Progenitor cell of endocrine pancreas (in vitro differentiated cells): ENCODE results near the gene GPR4. TPM values are rescaled to one million over a fixed set of nuclear protein-coding genes. Genes with fewer than 3 reads are reported as not detected.

ENCODE experiments used
- DNase-seq: peaks from one replicate; pipeline ENCODE4 v3.0.0; 2021; ENCODE audit warnings: low spot score; ENCODE audit not compliant: unreplicated experiment
- H3K27ac Mint-ChIP-seq: 2 replicates; pipeline ENCODE4 v1.8.0; 2021; ENCODE audit warnings: mild to moderate bottlenecking, moderate library complexity, mixed read lengths
- H3K27me3 Mint-ChIP-seq: 2 replicates; pipeline ENCODE4 v1.8.0; 2021; ENCODE audit warnings: mixed read lengths
- H3K36me3 Mint-ChIP-seq: 2 replicates; pipeline ENCODE4 v1.8.0; 2022; ENCODE audit warnings: mixed read lengths; ENCODE audit not compliant: insufficient read depth
- H3K4me1 Mint-ChIP-seq: 2 replicates; pipeline ENCODE4 v1.8.0; 2021; ENCODE audit warnings: low read depth, mixed read lengths
- H3K4me3 Mint-ChIP-seq: 2 replicates; pipeline ENCODE4 v1.8.0; 2021; ENCODE audit warnings: low read depth, mild to moderate bottlenecking, moderate library complexity, mixed read lengths
- H3K9me3 Mint-ChIP-seq: 2 replicates; pipeline ENCODE4 v1.8.0; 2021; ENCODE audit warnings: low read depth, mixed read lengths
- CTCF ChIP-seq: fragments of 200-600 bp; sonication (generic); IDR thresholded peaks from one replicate; pipeline ENCODE4 v1.5.0; 2021; ENCODE audit warnings: antibody characterized with exemption, mild to moderate bottlenecking; ENCODE audit not compliant: unreplicated experiment
- total RNA-seq: library from RNA; stranded (reverse); gene quantifications from 2 replicates; pipeline ENCODE4 v1.2.1, GENCODE V29; 2021

The GPR4 gene
- total RNA-seq, 1 donor from 2014 or later, result not detected

- TF ChIP-seq CTCF, result no peak
- H3K4me3 Mint-ChIP-seq, result no peak overlapping the region
- H3K36me3 Mint-ChIP-seq, result no peaks in the 10 kb centered on the region
- no peak for DNase-seq
- no peak overlapping the region for H3K27ac Mint-ChIP-seq
- H3K27me3 Mint-ChIP-seq, result peaks cover 44% of the 10 kb centered on the region
- no peaks in the 10 kb centered on the region for H3K4me1 Mint-ChIP-seq
- no peaks in the 10 kb centered on the region for H3K9me3 Mint-ChIP-seq
These were observed 10.4 kb downstream of the GPR4 start for GRCh38 chr19:45591638-45592005.

GRCh38 chr19:45591004-45591637 lies 10.9 kb downstream of the GPR4 start:
- TF ChIP-seq CTCF, result peak; percentile 56
- Mint-ChIP-seq H3K4me1 (no peaks in the 10 kb centered on the region), H3K27me3 (peaks cover 39% of the 10 kb centered on the region), H3K36me3 (no peaks in the 10 kb centered on the region), H3K9me3 (no peaks in the 10 kb centered on the region), H3K27ac (no peak overlapping the region), H3K4me3 (no peak overlapping the region)
- peak; percentile 43 for DNase-seq

GRCh38 chr19:45590300-45591003 lies 11.6 kb downstream of the GPR4 start:
- Mint-ChIP-seq H3K9me3 (no peaks in the 10 kb centered on the region), H3K36me3 (no peaks in the 10 kb centered on the region), H3K27me3 (peaks cover 33% of the 10 kb centered on the region), H3K4me1 (no peaks in the 10 kb centered on the region), H3K27ac (no peak overlapping the region), H3K4me3 (no peak overlapping the region)
- no peak for DNase-seq
- TF ChIP-seq CTCF, result no peak

GRCh38 chr19:45589768-45590167 lies 12.2 kb downstream of the GPR4 start:
- H3K9me3 Mint-ChIP-seq, result no peaks in the 10 kb centered on the region
- H3K27me3 Mint-ChIP-seq, result peaks cover 30% of the 10 kb centered on the region
- H3K36me3 Mint-ChIP-seq, result no peaks in the 10 kb centered on the region
- H3K4me3 Mint-ChIP-seq, result no peak overlapping the region
- no peaks in the 10 kb centered on the region for H3K4me1 Mint-ChIP-seq
- no peak for DNase-seq
- no peak for TF ChIP-seq CTCF
- H3K27ac Mint-ChIP-seq, result no peak overlapping the region

GRCh38 chr19:45587873-45588272 lies 14.1 kb downstream of the GPR4 start:
- Mint-ChIP-seq H3K9me3 (no peaks in the 10 kb centered on the region), H3K27ac (no peak overlapping the region), H3K4me3 (no peak overlapping the region), H3K4me1 (peaks cover 8% of the 10 kb centered on the region), H3K27me3 (peaks cover 30% of the 10 kb centered on the region), H3K36me3 (no peaks in the 10 kb centered on the region)
- no peak for DNase-seq
- no peak for TF ChIP-seq CTCF
